Breast epithelium (tissue), 4 donors: ENCODE results near the gene BMP10. TPM values are rescaled to one million over a fixed set of nuclear protein-coding genes. Genes with fewer than 3 reads are reported as not detected.
A peak's percentile ranks its signal among the peaks of the same experiment; 100 is the strongest.

Source experiments
- DNase-seq, 2 donors: peaks; one replicate each; pipeline ENCODE4 v3.0.0-alpha.2; 2019; ENCODE audit warnings: low spot score in 2 of 2
- H3K27ac ChIP-seq, 2 donors: fragments of 200-600 bp; sonication (generic) in 1 of 2; one replicate each; pipeline ENCODE4 v1.5.1; 2016 to 2019; ENCODE audit warnings: mild to moderate bottlenecking in 1 of 2
- H3K27me3 ChIP-seq, 2 donors: fragments of 200-600 bp; sonication (generic) in 1 of 2; one replicate each; pipeline versions ENCODE4 v1.5.1 to v1.6.0; 2017 to 2019; ENCODE audit warnings: control low read depth in 1 of 2, mild to moderate bottlenecking in 1 of 2
- H3K36me3 ChIP-seq: fragments of 200-600 bp; one replicate; pipeline ENCODE4 v1.5.1; 2019
- H3K4me1 ChIP-seq, 2 donors: fragments of 200-600 bp; sonication (generic); one replicate each; pipeline ENCODE4 v1.5.1; 2016 to 2019; ENCODE audit warnings: control low read depth in 1 of 2
- H3K4me3 ChIP-seq, 3 donors: fragments of 200-600 bp; sonication (generic); 1 replicate in 2 of 3; 2 replicates in 1 of 3; pipeline ENCODE4 v1.5.1; 2016 to 2019; ENCODE audit warnings: mild to moderate bottlenecking in 3 of 3, moderate library complexity in 2 of 3
- H3K9me3 ChIP-seq, 2 donors: fragments of 200-600 bp; sonication (generic) in 1 of 2; one replicate each; pipeline ENCODE4 v1.5.1; 2016 to 2019; ENCODE audit warnings: control low read depth in 1 of 2
- POLR2A ChIP-seq: fragments of 450-650 bp; IDR thresholded peaks from one replicate; pipeline ENCODE4 v1.6.1; 2016; ENCODE audit warnings: antibody characterized with exemption, mild to moderate bottlenecking, moderate library complexity
- POLR2AphosphoS5 ChIP-seq, 3 donors: sonication (generic); formaldehyde crosslinking; IDR thresholded peaks; one replicate each; pipeline ENCODE4 v1.6.1; 2017; ENCODE audit warnings: antibody characterized with exemption in 3 of 3
- intact Hi-C: fragments of 100-400 bp; cut with DNase I; formaldehyde crosslinking; loops from one replicate; pipeline ENCODE4 v1.15.1; 2023; ENCODE audit warnings: low total_unique reads
- total RNA-seq, 3 donors: library from RNA; depleted of rRNA; stranded (reverse); fragments of >200 nt; gene quantifications; one replicate each; pipeline ENCODE4 v1.1.0, GENCODE V29; 2016
- TF ChIP-seq, protein P1 (sequence below), 3 donors: fragments of 450-650 bp; IDR thresholded peaks; one replicate each; pipeline ENCODE4 v1.5.1; 2016 to 2017; ENCODE audit warnings: antibody characterized with exemption in 3 of 3, mild to moderate bottlenecking in 3 of 3, moderate library complexity in 3 of 3

Gene BMP10
- total RNA-seq, 3 donors from 2014 or later, result not detected

DNA sequence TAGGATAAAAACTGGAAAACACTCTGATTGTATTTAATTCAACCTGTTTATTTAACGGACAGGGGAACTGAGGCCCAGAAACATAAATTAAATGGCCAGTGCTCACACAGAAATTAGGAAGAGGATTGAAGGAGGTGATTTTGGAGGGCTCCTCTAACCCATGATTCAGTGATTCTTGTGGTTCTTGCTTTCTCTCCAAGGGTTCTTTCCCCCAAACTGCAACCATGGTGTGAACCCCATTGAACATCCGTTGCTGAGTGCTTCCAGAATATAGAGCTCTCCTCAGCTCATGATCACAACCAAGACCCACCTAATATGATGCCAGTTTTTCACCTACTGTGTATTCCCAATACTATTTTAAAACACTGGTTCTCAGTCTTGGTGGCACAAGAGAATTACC is 41.4 kb downstream of the BMP10 start:
- H3K27me3 ChIP-seq, result no peaks in the 10 kb centered on the region
- peak overlapping the region; percentile 61 to 80 for H3K27ac ChIP-seq
- TF ChIP-seq POLR2A (no peak), POLR2AphosphoS5 (IDR thresholded peaks at IDR 0.05) (no peak)
- TF ChIP-seq, protein P1, sequence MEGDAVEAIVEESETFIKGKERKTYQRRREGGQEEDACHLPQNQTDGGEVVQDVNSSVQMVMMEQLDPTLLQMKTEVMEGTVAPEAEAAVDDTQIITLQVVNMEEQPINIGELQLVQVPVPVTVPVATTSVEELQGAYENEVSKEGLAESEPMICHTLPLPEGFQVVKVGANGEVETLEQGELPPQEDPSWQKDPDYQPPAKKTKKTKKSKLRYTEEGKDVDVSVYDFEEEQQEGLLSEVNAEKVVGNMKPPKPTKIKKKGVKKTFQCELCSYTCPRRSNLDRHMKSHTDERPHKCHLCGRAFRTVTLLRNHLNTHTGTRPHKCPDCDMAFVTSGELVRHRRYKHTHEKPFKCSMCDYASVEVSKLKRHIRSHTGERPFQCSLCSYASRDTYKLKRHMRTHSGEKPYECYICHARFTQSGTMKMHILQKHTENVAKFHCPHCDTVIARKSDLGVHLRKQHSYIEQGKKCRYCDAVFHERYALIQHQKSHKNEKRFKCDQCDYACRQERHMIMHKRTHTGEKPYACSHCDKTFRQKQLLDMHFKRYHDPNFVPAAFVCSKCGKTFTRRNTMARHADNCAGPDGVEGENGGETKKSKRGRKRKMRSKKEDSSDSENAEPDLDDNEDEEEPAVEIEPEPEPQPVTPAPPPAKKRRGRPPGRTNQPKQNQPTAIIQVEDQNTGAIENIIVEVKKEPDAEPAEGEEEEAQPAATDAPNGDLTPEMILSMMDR (IDR thresholded peaks at IDR 0.05), result no peak
- H3K9me3 ChIP-seq, result no peaks in the 10 kb centered on the region
- H3K4me1 ChIP-seq, result peaks cover 0 to 15% of the 10 kb centered on the region in 2 donors
- no peaks in the 10 kb centered on the region for H3K36me3 ChIP-seq
- no peak for DNase-seq
- H3K4me3 ChIP-seq, result peak overlapping the region in 1 of 3 donors; percentile 21
- intact Hi-C loops, result no loop called here

- H3K36me3 ChIP-seq, result no peaks in the 10 kb centered on the region
- peaks cover 0 to 15% of the 10 kb centered on the region in 2 donors for H3K4me1 ChIP-seq
- intact Hi-C loops, result no loop called here
- no peaks in the 10 kb centered on the region for H3K9me3 ChIP-seq
- peak overlapping the region; percentile 61 to 80 for H3K27ac ChIP-seq
- peak; percentile 83 to 90 for DNase-seq
- no peaks in the 10 kb centered on the region for H3K27me3 ChIP-seq
- peak overlapping the region in 1 of 3 donors; percentile 21 for H3K4me3 ChIP-seq
- TF ChIP-seq, protein P1 (IDR thresholded peaks at IDR 0.05), result peak in 1 of 3 donors; percentile 17
- no peak for TF ChIP-seq POLR2A
- TF ChIP-seq POLR2AphosphoS5 (IDR thresholded peaks at IDR 0.05), result peak; percentile 78 to 93 (median 88)
Observed at GRCh38 chr2:68828887-68829708, 42.1 kb downstream of the BMP10 start.

- no peak for DNase-seq
- H3K9me3 ChIP-seq, result no peaks in the 10 kb centered on the region
- H3K4me3 ChIP-seq, result no peak overlapping the region
- no peak for TF ChIP-seq POLR2AphosphoS5 (IDR thresholded peaks at IDR 0.05)
- no peak for TF ChIP-seq POLR2A
- TF ChIP-seq, protein P1 (IDR thresholded peaks at IDR 0.05), result no peak
- H3K36me3 ChIP-seq, result no peaks in the 10 kb centered on the region
- H3K4me1 ChIP-seq, result peaks cover 0 to 12% of the 10 kb centered on the region in 2 donors
- H3K27me3 ChIP-seq, result no peaks in the 10 kb centered on the region
- H3K27ac ChIP-seq, result no peak overlapping the region
- intact Hi-C loops, result no loop called here
Observed at GRCh38 chr2:68827666-68828065, 43.5 kb downstream of the BMP10 start.

- Histone ChIP-seq H3K4me3 (no peak overlapping the region), H3K9me3 (no peaks in the 10 kb centered on the region), H3K4me1 (peaks cover 0 to 6% of the 10 kb centered on the region in 2 donors), H3K27me3 (no peaks in the 10 kb centered on the region), H3K36me3 (no peaks in the 10 kb centered on the region), H3K27ac (no peak overlapping the region)
- intact Hi-C loops, result no loop called here
- no peak for DNase-seq
- TF ChIP-seq POLR2A (no peak), POLR2AphosphoS5 (IDR thresholded peaks at IDR 0.05) (no peak)
- TF ChIP-seq, protein P1 (IDR thresholded peaks at IDR 0.05), result no peak
Observed at GRCh38 chr2:68825866-68826265, 45.3 kb downstream of the BMP10 start.

- Histone ChIP-seq H3K36me3 (no peaks in the 10 kb centered on the region), H3K4me3 (no peak overlapping the region), H3K27me3 (no peaks in the 10 kb centered on the region), H3K27ac (peak overlapping the region in 1 of 2 donors; percentile 22), H3K9me3 (no peaks in the 10 kb centered on the region), H3K4me1 (peaks cover 0 to 6% of the 10 kb centered on the region in 2 donors)
- TF ChIP-seq POLR2AphosphoS5 (IDR thresholded peaks at IDR 0.05), result no peak
- TF ChIP-seq POLR2A, result no peak
- TF ChIP-seq, protein P1 (IDR thresholded peaks at IDR 0.05), result no peak
- intact Hi-C loops, result no loop called here
- no peak for DNase-seq
Observed at GRCh38 chr2:68824831-68825230, 46.4 kb downstream of the BMP10 start.
